Right atrium auricular region (tissue), 2 donors: ENCODE data around the gene TSPAN32. TPM values are rescaled to one million over a fixed set of nuclear protein-coding genes. Genes with fewer than 3 reads are reported as not detected.

Source experiments
- DNase-seq: peaks from one replicate; pipeline ENCODE4 v3.0.0-alpha.2; 2019; ENCODE audit warnings: low spot score
- H3K27ac ChIP-seq, 2 donors: fragments of 200-600 bp; sonication (generic); 1 replicate in 1 of 2; 2 replicates in 1 of 2; pipeline ENCODE4 v1.5.1; 2016 to 2019
- H3K27me3 ChIP-seq, 2 donors: fragments of 200-600 bp; sonication (generic); one replicate each; pipeline versions ENCODE4 v1.5.1 to v1.6.0; 2017 to 2019
- H3K36me3 ChIP-seq: fragments of 200-600 bp; sonication (generic); one replicate; pipeline ENCODE4 v1.5.1; 2016
- H3K4me1 ChIP-seq, 2 donors: fragments of 200-600 bp; sonication (generic); one replicate each; pipeline versions ENCODE4 v1.5.1 to v1.6.0; 2017 to 2019
- H3K4me3 ChIP-seq, 2 donors: fragments of 200-600 bp; sonication (generic); 1 replicate in 1 of 2; 2 replicates in 1 of 2; pipeline ENCODE4 v1.5.1; 2017 to 2019; ENCODE audit warnings: mild to moderate bottlenecking in 1 of 2, moderate library complexity in 1 of 2
- H3K9me3 ChIP-seq, 2 donors: fragments of 200-600 bp; sonication (generic); one replicate each; pipeline ENCODE4 v1.5.1; 2019
- total RNA-seq, 2 donors: library from RNA; depleted of rRNA; stranded (reverse); fragments of >200 nt; gene quantifications; one replicate each; pipeline ENCODE4 v1.1.0, GENCODE V29; 2016
- TF ChIP-seq, protein P1 (sequence below), 2 donors: fragments of 200-600 bp; sonication (generic); IDR thresholded peaks; one replicate each; pipeline ENCODE4 v1.5.1; 2019; ENCODE audit warnings: antibody characterized with exemption in 2 of 2

Gene TSPAN32
- total RNA-seq, 2 donors from 2014 or later = 2.6 to 15.2 TPM

GRCh38 chr11:2327032-2327431, 25.2 kb downstream of the TSPAN32 start:
- DNase-seq = no peak

DNA sequence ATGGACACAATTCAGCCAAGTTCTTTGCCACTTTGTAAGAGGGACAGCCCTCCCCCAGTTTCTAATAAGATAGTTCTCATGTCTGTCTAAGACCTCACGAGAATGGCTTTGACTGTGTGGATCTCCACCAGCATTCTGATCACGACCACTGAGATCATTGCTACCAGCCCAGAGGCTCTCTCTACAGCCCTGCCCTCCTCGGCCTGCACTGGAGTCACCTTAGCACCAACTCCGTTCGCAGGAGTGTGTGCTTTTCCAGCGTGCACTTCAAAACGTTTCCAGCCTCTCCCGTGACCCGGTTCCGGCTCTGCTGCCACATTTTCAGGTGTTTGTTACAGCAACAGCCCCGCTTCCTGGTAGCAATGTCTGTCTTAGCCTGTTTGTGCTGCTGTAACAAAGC, 26.2 kb downstream of the TSPAN32 start:
- H3K9me3 ChIP-seq = no peaks in the 10 kb centered on the region
- H3K4me3 ChIP-seq = no peak overlapping the region
- no peaks in the 10 kb centered on the region for H3K27me3 ChIP-seq
- TF ChIP-seq, protein P1, sequence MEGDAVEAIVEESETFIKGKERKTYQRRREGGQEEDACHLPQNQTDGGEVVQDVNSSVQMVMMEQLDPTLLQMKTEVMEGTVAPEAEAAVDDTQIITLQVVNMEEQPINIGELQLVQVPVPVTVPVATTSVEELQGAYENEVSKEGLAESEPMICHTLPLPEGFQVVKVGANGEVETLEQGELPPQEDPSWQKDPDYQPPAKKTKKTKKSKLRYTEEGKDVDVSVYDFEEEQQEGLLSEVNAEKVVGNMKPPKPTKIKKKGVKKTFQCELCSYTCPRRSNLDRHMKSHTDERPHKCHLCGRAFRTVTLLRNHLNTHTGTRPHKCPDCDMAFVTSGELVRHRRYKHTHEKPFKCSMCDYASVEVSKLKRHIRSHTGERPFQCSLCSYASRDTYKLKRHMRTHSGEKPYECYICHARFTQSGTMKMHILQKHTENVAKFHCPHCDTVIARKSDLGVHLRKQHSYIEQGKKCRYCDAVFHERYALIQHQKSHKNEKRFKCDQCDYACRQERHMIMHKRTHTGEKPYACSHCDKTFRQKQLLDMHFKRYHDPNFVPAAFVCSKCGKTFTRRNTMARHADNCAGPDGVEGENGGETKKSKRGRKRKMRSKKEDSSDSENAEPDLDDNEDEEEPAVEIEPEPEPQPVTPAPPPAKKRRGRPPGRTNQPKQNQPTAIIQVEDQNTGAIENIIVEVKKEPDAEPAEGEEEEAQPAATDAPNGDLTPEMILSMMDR (IDR thresholded peaks at IDR 0.05) = no peak
- no peak for DNase-seq
- no peaks in the 10 kb centered on the region for H3K36me3 ChIP-seq
- peaks cover 0 to 18% of the 10 kb centered on the region in 2 donors for H3K4me1 ChIP-seq
- H3K27ac ChIP-seq = no peak overlapping the region

More at GRCh38 chr11:2327032-2327431, 25.2 kb downstream of the TSPAN32 start:
- H3K27me3 ChIP-seq = no peaks in the 10 kb centered on the region
- H3K9me3 ChIP-seq = no peaks in the 10 kb centered on the region
- no peak overlapping the region for H3K27ac ChIP-seq
- H3K4me3 ChIP-seq = no peak overlapping the region
- H3K36me3 ChIP-seq = no peaks in the 10 kb centered on the region
- peaks cover 0 to 18% of the 10 kb centered on the region in 2 donors for H3K4me1 ChIP-seq
- TF ChIP-seq, protein P1 (IDR thresholded peaks at IDR 0.05) = no peak

DNA sequence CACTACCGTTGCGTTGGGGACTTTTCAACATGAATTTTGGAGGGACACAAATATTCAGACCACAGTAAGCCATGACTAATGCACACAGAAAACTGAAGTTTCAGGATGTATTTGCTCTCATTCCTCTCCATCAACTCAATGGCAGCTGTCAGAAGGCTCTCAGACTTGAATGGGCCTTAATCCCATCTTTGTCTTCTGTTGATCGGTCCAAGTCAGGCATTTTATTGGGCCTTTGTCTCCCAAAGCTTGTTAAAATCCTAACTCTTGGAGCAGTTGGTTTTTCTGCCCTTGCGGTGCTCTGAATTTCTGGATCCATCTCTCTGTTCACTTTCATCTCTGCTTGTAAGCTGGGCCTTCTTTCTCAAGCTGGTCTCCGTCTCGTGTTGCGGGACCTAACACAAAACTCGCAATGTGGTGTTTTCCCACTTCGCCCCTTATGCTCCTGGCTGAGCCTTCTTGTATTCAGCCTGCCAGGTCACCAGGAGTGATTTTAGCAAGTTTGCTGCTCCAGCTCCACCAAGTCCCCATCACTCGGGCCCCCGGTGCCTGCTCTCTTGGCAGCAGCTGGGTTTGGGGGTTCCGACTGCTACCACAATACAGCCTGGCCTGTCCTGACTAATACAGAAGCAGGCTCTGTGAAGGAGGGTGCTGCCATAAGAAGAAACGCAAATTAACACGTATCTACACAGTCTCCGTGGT, 27.0 kb downstream of the TSPAN32 start:
- Histone ChIP-seq H3K4me3 (no peak overlapping the region), H3K36me3 (no peaks in the 10 kb centered on the region), H3K27ac (no peak overlapping the region), H3K27me3 (no peaks in the 10 kb centered on the region), H3K4me1 (peaks cover 0 to 18% of the 10 kb centered on the region in 2 donors), H3K9me3 (no peaks in the 10 kb centered on the region)
- no peak for DNase-seq
- TF ChIP-seq, protein P1 (IDR thresholded peaks at IDR 0.05) = no peak

GRCh38 chr11:2329551-2329950, 27.7 kb downstream of the TSPAN32 start:
- Histone ChIP-seq H3K27me3 (no peaks in the 10 kb centered on the region), H3K36me3 (no peaks in the 10 kb centered on the region)
- no peak for DNase-seq

GRCh38 chr11:2330696-2331095, 28.9 kb downstream of the TSPAN32 start:
- DNase-seq = no peak
- no peak overlapping the region for H3K4me3 ChIP-seq
- TF ChIP-seq, protein P1 (IDR thresholded peaks at IDR 0.05) = no peak

More at GRCh38 chr11:2329551-2329950, 27.7 kb downstream of the TSPAN32 start:
- no peak overlapping the region for H3K4me3 ChIP-seq
- H3K4me1 ChIP-seq = peaks cover 0 to 18% of the 10 kb centered on the region in 2 donors
- no peak overlapping the region for H3K27ac ChIP-seq
- TF ChIP-seq, protein P1 (IDR thresholded peaks at IDR 0.05) = no peak
- no peaks in the 10 kb centered on the region for H3K9me3 ChIP-seq

More at GRCh38 chr11:2330696-2331095, 28.9 kb downstream of the TSPAN32 start:
- Histone ChIP-seq H3K27me3 (no peaks in the 10 kb centered on the region), H3K9me3 (no peaks in the 10 kb centered on the region), H3K36me3 (no peaks in the 10 kb centered on the region), H3K4me1 (peaks cover 0 to 12% of the 10 kb centered on the region in 2 donors), H3K27ac (no peak overlapping the region)
